Stimulated activated CD4-positive, alpha-beta T cell treated with anti-CD3 and anti-CD28 coated beads, Interleukin-15, amount 100 ng/mL, for 1 hour (primary cell): Measurements from ENCODE around the gene TSPAN14.
A peak's percentile ranks its signal among the peaks of the same experiment; 100 is the strongest.
"Not testable (repeated sequence)": the region's sequence is repeated elsewhere in the genome, so short reads cannot be mapped to it uniquely, and the experiment has no call there.

Experiments
- DNase-seq, 2 donors: peaks; one replicate each; pipeline ENCODE4 v3.0.0-alpha.2; 2020; ENCODE audit warnings: low read depth in 1 of 2, low spot score in 1 of 2

The TSPAN14 gene

GRCh38 chr10:80453842-80454512 lies at the start of gene TSPAN14:
TSS of gene TSPAN14 (plus strand) at chr10:80454310. CDS start at chr10:80489234, 34,924 bp downstream.
- peak; percentile 61 to 65 for DNase-seq

DNA sequence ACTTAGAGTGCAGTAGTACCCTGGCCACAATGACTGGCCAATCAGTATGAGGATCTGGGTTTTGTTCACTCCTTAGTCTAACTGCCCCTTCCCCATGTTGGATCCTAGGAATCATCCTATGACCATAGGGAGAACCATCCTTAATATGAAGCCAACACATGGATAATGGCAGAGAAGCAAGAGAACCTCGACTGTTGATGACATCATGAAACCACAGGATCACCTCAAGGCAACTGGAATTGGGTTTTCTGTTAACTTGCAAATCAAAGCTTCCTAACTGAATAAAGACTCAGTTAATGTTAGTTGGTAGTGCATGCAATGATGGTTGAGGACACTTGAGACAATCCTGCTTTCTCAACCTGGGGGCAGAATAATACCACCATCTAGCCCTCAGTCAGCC lies 49.1 kb upstream of the TSPAN14 start:
- DNase-seq: no peak

DNA sequence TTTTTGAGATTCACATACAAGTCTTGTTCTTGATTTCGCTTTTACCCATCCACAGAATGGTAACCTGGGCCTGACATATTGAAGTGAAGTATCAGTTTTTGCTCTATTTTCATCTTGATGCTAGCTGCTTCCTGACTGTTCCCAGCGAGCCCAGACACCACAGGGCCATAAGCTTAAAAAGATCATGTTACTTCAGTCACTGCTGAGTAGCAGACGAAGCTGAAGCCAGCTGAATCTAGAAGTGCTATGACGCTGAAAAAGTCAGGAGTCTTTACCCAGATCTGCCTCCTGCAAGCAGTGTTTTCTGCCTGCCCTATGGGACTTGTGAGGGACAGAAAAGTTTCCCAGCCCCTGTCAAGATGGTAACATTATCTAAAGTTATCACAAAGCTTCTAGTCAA lies 48.5 kb upstream of the TSPAN14 start:
- DNase-seq: no peak

- no peak for DNase-seq
These were observed 47.9 kb upstream of the TSPAN14 start for GRCh38 chr10:80406204-80406603.

GRCh38 chr10:80407812-80408241 lies 46.3 kb upstream of the TSPAN14 start:
- DNase-seq: no peak

- peak; percentile 57 to 82 for DNase-seq
These were observed 45.6 kb upstream of the TSPAN14 start, which contains the start of gene PRXL2A for GRCh38 chr10:80408242-80409101. TSS of gene PRXL2A (plus strand) at chr10:80408551. CDS start at chr10:80420468, 11,917 bp downstream.

DNA sequence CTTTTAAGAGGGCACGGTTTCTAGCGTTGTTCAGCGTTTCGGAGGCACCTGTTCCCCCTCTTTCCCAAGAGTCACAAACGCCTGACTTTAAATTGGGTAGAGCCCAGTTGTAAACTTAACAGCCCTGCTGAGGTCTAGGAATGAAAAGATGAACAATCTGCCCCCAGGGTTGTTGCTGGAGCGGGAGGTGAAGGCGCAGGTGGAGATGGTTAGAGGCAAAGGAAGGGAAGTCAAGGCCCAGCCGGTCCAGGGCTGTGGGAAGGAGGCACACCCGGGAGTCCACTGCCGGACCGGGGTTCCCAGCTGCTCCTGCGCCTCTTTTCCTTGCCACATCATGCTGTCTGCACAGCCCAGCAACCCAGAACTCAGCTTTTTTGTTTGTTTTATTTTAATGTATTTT lies 45.0 kb upstream of the TSPAN14 start:
- no peak for DNase-seq

GRCh38 chr10:80410122-80410521 lies 44.0 kb upstream of the TSPAN14 start:
- DNase-seq: no peak

- no peak for DNase-seq
These were observed 43.4 kb upstream of the TSPAN14 start for GRCh38 chr10:80410578-80411145.

DNA sequence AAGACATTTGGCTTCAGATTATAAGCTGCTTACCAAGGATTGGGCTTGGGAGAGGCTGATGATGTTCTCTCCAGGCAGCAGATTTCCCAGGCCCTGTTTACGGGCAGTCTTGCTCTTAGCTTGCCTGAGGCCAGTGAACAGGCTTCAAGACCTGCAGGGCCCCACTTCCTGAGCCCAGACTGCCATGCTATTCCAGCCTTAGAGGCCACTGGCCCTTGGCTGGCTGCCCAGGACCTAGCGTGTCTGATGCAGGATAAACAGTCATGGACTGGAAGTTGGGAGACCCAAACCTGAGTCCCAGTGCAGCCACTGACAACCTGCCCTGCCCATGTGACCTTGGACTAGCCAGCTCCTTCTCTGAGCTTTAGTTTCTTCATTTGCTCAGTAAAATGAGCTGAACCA lies 42.8 kb upstream of the TSPAN14 start:
- DNase-seq: no peak

GRCh38 chr10:80411681-80412220 lies 42.4 kb upstream of the TSPAN14 start:
- DNase-seq: no peak

GRCh38 chr10:80412486-80412885 lies 41.6 kb upstream of the TSPAN14 start:
- DNase-seq: no peak

- DNase-seq: no peak
These were observed 40.7 kb upstream of the TSPAN14 start for GRCh38 chr10:80413271-80413996.

- DNase-seq: no peak
These were observed 39.8 kb upstream of the TSPAN14 start for GRCh38 chr10:80414142-80414895.

DNA sequence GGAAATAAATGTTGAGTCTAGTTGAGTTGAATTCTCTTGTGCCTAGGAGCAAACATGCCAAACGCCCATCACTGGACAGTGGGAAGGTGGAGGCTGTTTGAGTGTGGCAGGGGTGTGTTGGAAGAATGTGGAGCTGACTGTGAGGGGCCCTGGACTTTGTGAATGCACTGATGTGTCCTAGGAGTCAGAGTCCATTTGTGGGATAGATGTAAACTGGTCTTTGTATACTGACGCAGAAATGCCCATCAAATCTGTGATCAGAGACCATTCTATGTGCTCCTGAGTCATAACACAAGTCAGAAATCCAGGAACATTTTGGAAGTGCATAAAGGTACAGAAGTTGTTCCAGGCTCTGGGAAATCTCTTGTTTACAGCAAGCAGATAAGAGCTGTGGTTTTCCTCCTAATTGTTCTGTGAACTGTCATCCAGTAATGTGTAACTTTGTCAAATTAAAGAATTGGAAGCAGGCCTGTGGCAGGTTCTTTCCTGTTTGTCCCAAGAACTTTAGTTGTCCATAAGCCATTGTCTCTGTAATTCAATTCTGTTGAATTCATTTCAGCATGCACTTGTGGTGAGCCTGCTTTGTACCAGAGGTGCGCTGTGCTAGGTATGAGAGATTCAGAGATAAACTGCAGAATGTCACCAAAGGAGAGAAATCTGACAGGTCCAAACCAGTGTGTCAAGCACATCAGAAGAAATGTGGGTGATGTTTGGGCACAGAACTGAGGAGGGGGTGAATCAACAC lies 38.2 kb upstream of the TSPAN14 start:
- no peak for DNase-seq

GRCh38 chr10:80416479-80417098 lies 37.5 kb upstream of the TSPAN14 start:
- DNase-seq: no peak

GRCh38 chr10:80417256-80417655 lies 36.9 kb upstream of the TSPAN14 start:
- DNase-seq: not testable (repeated sequence)

DNA sequence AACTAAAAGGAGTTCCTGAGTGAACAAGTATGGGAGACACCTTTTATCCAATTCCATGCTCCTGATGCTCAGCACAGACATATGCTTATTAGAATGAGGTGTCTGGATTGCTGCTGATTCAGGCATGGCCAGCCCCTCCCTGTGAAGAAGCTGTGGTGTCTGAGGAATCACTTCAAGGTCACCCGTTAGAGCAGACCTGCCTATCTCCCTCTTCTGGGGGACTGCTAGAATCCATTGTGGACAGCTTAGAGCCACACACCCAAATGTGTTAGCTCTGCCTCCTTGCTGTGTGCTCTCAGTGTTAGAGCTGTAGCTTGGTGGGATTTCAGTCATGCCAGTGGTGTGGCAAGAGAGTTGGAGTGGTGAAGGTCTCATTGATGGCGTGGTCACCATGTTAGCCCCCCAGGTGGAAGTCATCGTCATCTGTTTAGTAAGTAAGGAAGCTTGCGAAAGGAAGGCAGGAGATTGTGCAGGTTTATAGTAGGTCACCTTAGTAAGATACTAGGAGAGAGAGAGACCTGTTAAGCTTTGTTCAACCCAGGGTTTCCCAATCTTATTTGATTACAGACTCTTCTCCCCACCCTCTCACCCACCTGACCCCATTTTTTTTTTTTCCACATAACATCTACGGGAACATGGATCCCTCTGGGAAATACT lies 32.9 kb upstream of the TSPAN14 start:
- DNase-seq: no peak
